Mesothelial cell of epicardium (in vitro differentiated cells): Measurements from ENCODE around the gene OR7C1. TPM values are rescaled to one million over a fixed set of nuclear protein-coding genes. Genes with fewer than 3 reads are reported as not detected.
"Not testable (repeated sequence)": the region's sequence is repeated elsewhere in the genome, so short reads cannot be mapped to it uniquely, and the experiment has no call there.

Source experiments
- DNase-seq, 2 experiments: peaks; one replicate each; pipeline ENCODE4 v3.0.0; 2021; ENCODE audit warnings: low spot score in 2 of 2; ENCODE audit not compliant: unreplicated experiment in 2 of 2
- H3K27ac Mint-ChIP-seq: 2 replicates; pipeline ENCODE4 v1.8.0; 2021; ENCODE audit warnings: mixed read lengths
- H3K27me3 Mint-ChIP-seq: 2 replicates; pipeline ENCODE4 v1.8.0; 2021; ENCODE audit warnings: low read depth, mixed read lengths
- H3K36me3 Mint-ChIP-seq: 2 replicates; pipeline ENCODE4 v1.8.0; 2021; ENCODE audit warnings: mixed read lengths
- H3K4me1 Mint-ChIP-seq: 2 replicates; pipeline ENCODE4 v1.8.0; 2021; ENCODE audit warnings: mixed read lengths
- H3K4me3 Mint-ChIP-seq: 2 replicates; pipeline ENCODE4 v1.8.0; 2021; ENCODE audit warnings: mild to moderate bottlenecking, moderate library complexity, mixed read lengths
- H3K9me3 Mint-ChIP-seq: 2 replicates; pipeline ENCODE4 v1.8.0; 2021; ENCODE audit warnings: mixed read lengths
- CTCF ChIP-seq: fragments of 200-600 bp; sonication (generic); IDR thresholded peaks from one replicate; pipeline ENCODE4 v1.5.0; 2021; ENCODE audit warnings: antibody characterized with exemption; ENCODE audit not compliant: unreplicated experiment
- total RNA-seq: library from RNA; stranded (reverse); gene quantifications from 3 replicates; pipeline ENCODE4 v1.2.1, GENCODE V29; 2021

OR7C1 gene
- total RNA-seq, 1 donor from 2014 or later: not detected

DNA sequence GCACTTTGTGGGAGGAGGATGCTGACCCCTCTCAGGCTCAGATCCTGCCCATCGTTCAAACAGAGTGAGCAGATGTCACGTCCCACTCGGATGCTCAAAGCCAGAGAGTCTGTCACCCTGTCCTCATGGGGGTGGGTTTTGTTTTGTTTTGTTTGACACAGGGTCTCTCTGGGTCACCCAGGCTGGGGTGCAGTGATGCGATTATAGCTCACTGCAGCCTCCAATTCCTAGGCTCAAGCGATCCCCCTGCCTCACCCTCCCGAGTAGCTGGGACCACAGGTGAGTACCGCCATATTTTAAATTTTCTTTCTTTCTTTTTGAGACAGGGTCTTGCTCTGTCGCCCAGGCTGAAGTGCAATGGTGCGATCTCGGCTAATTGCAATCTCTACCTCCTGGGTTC is 60.6 kb downstream of the OR7C1 start:
- H3K36me3 Mint-ChIP-seq: no peaks in the 10 kb centered on the region
- no peaks in the 10 kb centered on the region for H3K4me1 Mint-ChIP-seq
- DNase-seq: no peak
- no peak overlapping the region for H3K27ac Mint-ChIP-seq
- H3K27me3 Mint-ChIP-seq: peaks cover 21% of the 10 kb centered on the region
- H3K4me3 Mint-ChIP-seq: no peak overlapping the region
- TF ChIP-seq CTCF: no peak
- peaks cover 15% of the 10 kb centered on the region for H3K9me3 Mint-ChIP-seq

DNA sequence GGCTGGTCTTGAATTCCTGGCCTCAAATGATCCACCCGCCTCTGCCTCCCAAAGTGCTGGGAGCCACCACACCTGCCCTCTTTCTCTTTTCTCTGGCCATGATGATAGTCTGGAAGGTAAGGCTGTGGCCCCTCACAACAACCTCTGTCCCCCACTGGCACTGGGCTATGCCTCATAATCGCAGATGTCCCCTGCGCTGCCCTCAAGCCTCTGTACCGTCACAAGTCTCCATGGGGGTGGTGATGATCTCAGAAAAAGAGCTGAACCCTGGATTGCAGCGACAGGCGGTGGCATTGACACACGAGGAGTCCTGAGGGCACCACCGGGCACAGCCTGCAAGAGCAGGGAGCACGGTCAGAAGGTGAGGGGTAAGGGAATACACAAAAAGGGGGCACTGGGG is 61.3 kb downstream of the OR7C1 start:
- H3K27ac Mint-ChIP-seq, H3K4me1 Mint-ChIP-seq, H3K4me3 Mint-ChIP-seq, DNase-seq, H3K9me3 Mint-ChIP-seq, H3K36me3 Mint-ChIP-seq: not testable (repeated sequence)
- peaks cover 21% of the 10 kb centered on the region for H3K27me3 Mint-ChIP-seq

GRCh38 chr19:14772995-14773394 is 62.0 kb downstream of the OR7C1 start:
- Mint-ChIP-seq H3K36me3 (no peaks in the 10 kb centered on the region), H3K9me3 (peaks cover 7% of the 10 kb centered on the region), H3K27me3 (peaks cover 21% of the 10 kb centered on the region), H3K4me1 (no peaks in the 10 kb centered on the region), H3K4me3 (no peak overlapping the region), H3K27ac (no peak overlapping the region)
- DNase-seq: no peak
- TF ChIP-seq CTCF: no peak

- no peak for DNase-seq
- H3K9me3 Mint-ChIP-seq: peaks cover 7% of the 10 kb centered on the region
- H3K27ac Mint-ChIP-seq: no peak overlapping the region
- peaks cover 18% of the 10 kb centered on the region for H3K27me3 Mint-ChIP-seq
- no peaks in the 10 kb centered on the region for H3K36me3 Mint-ChIP-seq
- no peaks in the 10 kb centered on the region for H3K4me1 Mint-ChIP-seq
- H3K4me3 Mint-ChIP-seq: no peak overlapping the region
- TF ChIP-seq CTCF: no peak
Measured at GRCh38 chr19:14772467-14772866, 62.5 kb downstream of the OR7C1 start.

GRCh38 chr19:14770944-14771839 is 63.8 kb downstream of the OR7C1 start:
- Mint-ChIP-seq H3K27me3 (peaks cover 8% of the 10 kb centered on the region), H3K9me3 (peaks cover 7% of the 10 kb centered on the region), H3K36me3 (no peaks in the 10 kb centered on the region), H3K4me3 (no peak overlapping the region), H3K27ac (no peak overlapping the region), H3K4me1 (no peaks in the 10 kb centered on the region)
- DNase-seq: no peak
- no peak for TF ChIP-seq CTCF

DNA sequence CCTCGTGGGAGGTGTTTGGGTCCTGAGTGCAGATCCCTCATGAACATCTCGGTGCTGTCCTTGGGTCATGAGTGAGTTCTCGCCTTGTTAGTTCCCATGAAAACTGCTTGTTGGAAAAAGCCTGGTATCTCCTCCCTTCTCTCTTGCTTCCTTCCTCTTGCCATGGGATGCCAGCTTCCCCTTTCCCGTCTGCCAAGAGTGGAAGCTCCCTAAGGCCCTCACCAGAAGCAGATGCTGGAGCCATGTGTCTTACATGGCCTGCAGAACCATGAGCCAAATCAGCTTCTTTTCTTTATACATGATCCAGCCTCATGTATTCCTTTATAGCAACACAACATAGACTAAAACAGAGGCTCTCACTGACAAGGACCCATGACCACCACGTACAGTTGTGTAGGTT is 64.8 kb downstream of the OR7C1 start:
- Mint-ChIP-seq H3K27ac (no peak overlapping the region), H3K4me3 (no peak overlapping the region), H3K36me3 (no peaks in the 10 kb centered on the region), H3K4me1 (no peaks in the 10 kb centered on the region), H3K9me3 (peaks cover 7% of the 10 kb centered on the region), H3K27me3 (no peaks in the 10 kb centered on the region)
- no peak for TF ChIP-seq CTCF
- DNase-seq: no peak
